Measurements from ENCODE around the gene COMMD8. TPM values are rescaled to one million over a fixed set of nuclear protein-coding genes. Genes with fewer than 3 reads are reported as not detected.

COMMD8 gene
- total and polyA plus RNA-seq, 3 donors from 2014 or later, result 15.2 to 30.2 (median 17.8) TPM

DNA sequence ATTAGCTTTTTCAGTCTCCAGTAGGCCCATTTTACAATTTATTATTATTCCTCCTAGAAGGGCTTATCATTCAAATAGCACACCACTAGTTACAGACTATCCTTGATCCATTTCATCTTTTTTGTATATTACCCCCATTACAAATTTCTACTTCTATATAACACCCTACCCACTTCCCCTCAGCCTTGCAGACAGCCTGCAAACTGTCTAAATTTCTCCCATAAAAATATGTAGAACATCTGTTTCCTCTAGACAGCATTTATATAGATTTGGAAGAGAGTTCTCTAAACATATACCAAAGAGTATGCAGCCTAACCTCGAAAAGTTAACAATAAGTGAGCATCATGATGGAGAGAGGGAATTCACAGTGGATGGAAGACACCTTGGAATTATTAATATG, 30.8 kb downstream of the COMMD8 start:
- DNase-seq, result no peak
- Histone ChIP-seq H3K4me1 (peaks cover 7% of the 10 kb centered on the region), H3K4me3 (no peak overlapping the region), H3K36me3 (ENCODE audit: low read depth, missing control alignments) (no peaks in the 10 kb centered on the region), H3K27ac (peak overlapping the region in 1 of 2 donors; percentile 9), H3K9me3 (no peaks in the 10 kb centered on the region), H3K27me3 (no peaks in the 10 kb centered on the region)
- intact Hi-C loops (cut with DNase I; ENCODE audit: low total_unique reads), result no loop called here
- WGBS, 2 donors, result 75 to 88% methylated on average over 1 of the region's 1 CpG
- TF ChIP-seq, protein P1, sequence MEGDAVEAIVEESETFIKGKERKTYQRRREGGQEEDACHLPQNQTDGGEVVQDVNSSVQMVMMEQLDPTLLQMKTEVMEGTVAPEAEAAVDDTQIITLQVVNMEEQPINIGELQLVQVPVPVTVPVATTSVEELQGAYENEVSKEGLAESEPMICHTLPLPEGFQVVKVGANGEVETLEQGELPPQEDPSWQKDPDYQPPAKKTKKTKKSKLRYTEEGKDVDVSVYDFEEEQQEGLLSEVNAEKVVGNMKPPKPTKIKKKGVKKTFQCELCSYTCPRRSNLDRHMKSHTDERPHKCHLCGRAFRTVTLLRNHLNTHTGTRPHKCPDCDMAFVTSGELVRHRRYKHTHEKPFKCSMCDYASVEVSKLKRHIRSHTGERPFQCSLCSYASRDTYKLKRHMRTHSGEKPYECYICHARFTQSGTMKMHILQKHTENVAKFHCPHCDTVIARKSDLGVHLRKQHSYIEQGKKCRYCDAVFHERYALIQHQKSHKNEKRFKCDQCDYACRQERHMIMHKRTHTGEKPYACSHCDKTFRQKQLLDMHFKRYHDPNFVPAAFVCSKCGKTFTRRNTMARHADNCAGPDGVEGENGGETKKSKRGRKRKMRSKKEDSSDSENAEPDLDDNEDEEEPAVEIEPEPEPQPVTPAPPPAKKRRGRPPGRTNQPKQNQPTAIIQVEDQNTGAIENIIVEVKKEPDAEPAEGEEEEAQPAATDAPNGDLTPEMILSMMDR (IDR thresholded peaks at IDR 0.05), result no peak
- TF ChIP-seq POLR2A (IDR thresholded peaks at IDR 0.05), result no peak

DNA sequence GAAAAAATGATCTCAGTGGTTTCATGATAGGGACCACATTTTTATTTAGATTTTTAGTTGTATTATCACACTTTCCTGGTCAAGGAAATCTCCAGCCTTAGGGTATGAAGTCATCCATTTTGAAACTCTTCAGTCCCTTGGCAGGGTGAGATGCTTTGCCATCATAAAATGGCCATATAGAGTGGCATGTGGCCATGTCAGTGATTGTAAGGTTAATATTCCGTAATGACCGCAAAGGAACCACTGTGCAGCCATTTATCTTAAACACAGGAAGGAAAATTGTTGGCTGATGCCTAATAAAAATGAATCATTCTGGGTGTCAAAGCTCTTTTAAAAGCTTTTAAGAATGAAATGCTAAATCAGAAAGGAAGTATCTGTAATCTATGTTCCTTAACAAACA, 35.6 kb downstream of the COMMD8 start:
- 78 to 87% methylated on average over 2 of the region's 2 CpGs for WGBS, 2 donors
- Histone ChIP-seq H3K4me1 (peaks cover 7% of the 10 kb centered on the region), H3K4me3 (no peak overlapping the region), H3K36me3 (ENCODE audit: low read depth, missing control alignments) (no peaks in the 10 kb centered on the region), H3K27me3 (no peaks in the 10 kb centered on the region), H3K9me3 (no peaks in the 10 kb centered on the region), H3K27ac (no peak overlapping the region)
- no peak for DNase-seq
- intact Hi-C loops (cut with DNase I; ENCODE audit: low total_unique reads), result no loop called here
- TF ChIP-seq, protein P1 (IDR thresholded peaks at IDR 0.05), result no peak
- TF ChIP-seq POLR2A (IDR thresholded peaks at IDR 0.05), result no peak

DNA sequence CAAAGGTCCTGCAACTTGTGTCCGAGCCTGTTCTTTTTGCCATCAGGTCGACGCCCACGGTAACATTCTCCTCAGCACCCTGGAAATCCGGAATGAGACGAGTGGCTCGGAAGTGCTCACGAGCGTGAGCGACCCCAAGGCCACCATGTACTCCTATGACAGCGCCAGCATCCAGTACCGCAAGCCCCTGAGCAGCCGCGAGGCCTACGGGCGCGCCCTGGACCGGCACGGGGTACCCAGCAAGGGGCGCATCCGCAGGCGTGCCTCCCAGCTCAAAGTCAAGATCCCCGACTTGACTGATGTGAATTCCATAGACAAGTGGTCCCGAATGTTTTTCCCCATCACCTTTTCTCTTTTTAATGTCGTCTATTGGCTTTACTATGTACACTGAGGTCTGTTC, 37.9 kb downstream of the COMMD8 start:
- TF ChIP-seq POLR2A (IDR thresholded peaks at IDR 0.05), result no peak
- TF ChIP-seq, protein P1 (IDR thresholded peaks at IDR 0.05), result no peak
- 79 to 83% methylated on average over 22 to 25 of the region's 25 CpGs for WGBS, 2 donors

DNA sequence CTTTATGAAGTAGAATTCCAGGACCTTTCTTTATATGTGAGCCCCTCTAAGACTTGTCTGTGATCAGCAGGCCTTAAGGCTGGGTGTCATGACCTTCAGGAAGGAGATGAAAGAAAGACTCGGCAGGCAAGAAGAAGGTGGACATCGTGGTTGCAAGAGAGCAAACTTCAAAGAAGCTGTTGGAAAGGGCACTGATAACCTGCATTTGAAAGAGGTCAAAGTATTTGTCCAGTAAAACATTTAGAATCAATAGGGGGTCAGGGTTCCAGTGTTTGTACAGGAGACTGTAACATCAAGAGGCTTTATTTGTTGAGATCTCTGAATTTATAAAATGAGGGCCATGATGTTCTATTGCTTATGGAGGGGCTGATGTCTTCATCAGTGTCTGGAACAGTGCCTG, 44.2 kb downstream of the COMMD8 start:
- WGBS, 2 donors, result 62 to 92% methylated on average over 2 of the region's 2 CpGs

More for the DNA sequence above, 37.9 kb downstream of the COMMD8 start:
- Histone ChIP-seq H3K9me3 (no peaks in the 10 kb centered on the region), H3K36me3 (ENCODE audit: low read depth, missing control alignments) (no peaks in the 10 kb centered on the region), H3K4me3 (no peak overlapping the region), H3K27me3 (no peaks in the 10 kb centered on the region), H3K4me1 (no peaks in the 10 kb centered on the region), H3K27ac (no peak overlapping the region)
- DNase-seq, result no peak
- intact Hi-C loops (cut with DNase I; ENCODE audit: low total_unique reads), result no loop called here

DNA sequence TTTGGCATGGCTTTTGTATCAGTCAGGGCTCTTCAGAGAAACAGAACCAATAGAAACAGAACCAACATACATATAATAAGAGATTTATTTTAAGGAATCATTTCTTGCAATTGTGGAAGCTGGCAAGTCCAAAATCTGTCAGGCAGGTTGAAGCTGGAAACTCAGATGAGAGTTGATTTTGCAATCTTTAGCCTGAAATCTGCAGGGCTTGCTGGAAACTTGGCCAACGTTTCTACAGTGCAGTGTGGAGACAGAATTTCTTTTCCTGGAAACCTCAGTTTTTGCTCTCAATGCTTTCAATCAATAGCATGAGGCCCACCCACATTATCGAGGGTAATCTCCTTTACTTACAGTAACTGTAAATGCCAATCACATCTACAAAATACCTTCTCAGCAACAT, 45.4 kb downstream of the COMMD8 start:
- WGBS, 2 donors, result 43 to 82% methylated on average over 2 of the region's 2 CpGs
- TF ChIP-seq POLR2A (IDR thresholded peaks at IDR 0.05), result no peak
- TF ChIP-seq, protein P1 (IDR thresholded peaks at IDR 0.05), result no peak
- Histone ChIP-seq H3K4me3 (no peak overlapping the region), H3K27me3 (no peaks in the 10 kb centered on the region), H3K9me3 (no peaks in the 10 kb centered on the region), H3K4me1 (no peaks in the 10 kb centered on the region), H3K36me3 (ENCODE audit: low read depth, missing control alignments) (no peaks in the 10 kb centered on the region), H3K27ac (no peak overlapping the region)
- intact Hi-C loops (cut with DNase I; ENCODE audit: low total_unique reads), result no loop called here
- no peak for DNase-seq

More for the DNA sequence above, 44.2 kb downstream of the COMMD8 start:
- intact Hi-C loops (cut with DNase I; ENCODE audit: low total_unique reads), result no loop called here
- no peaks in the 10 kb centered on the region for H3K36me3 ChIP-seq (ENCODE audit: low read depth, missing control alignments)
- no peak overlapping the region for H3K27ac ChIP-seq
- H3K4me1 ChIP-seq, result no peaks in the 10 kb centered on the region
- TF ChIP-seq, protein P1 (IDR thresholded peaks at IDR 0.05), result no peak
- no peak for TF ChIP-seq POLR2A (IDR thresholded peaks at IDR 0.05)
- no peak overlapping the region for H3K4me3 ChIP-seq
- DNase-seq, result no peak
- no peaks in the 10 kb centered on the region for H3K27me3 ChIP-seq
- no peaks in the 10 kb centered on the region for H3K9me3 ChIP-seq
